HCT116 (cell line): ENCODE results near the gene CCM2. TPM values are rescaled to one million over a fixed set of nuclear protein-coding genes. Genes with fewer than 3 reads are reported as not detected.

Experiments
- ATAC-seq: fragments of 200-7000 bp; cut with Tn5 transposase; 2 replicates; pipeline ENCODE4 v1.9.1; 2020; ENCODE audit warnings: mild to moderate bottlenecking, moderate library complexity
- BruUV-seq: library from RNA; stranded (reverse); fragments of 400-500 nt; replicated peaks from 2 replicates; lab custom pipeline; 2021; lab: Mats Ljungman, UMichigan
- CTCF ChIA-PET: fragments of 300-600 bp; sonication (Branson Sonifier 250); formaldehyde crosslinking; loops from one replicate; lab custom pipeline; 2021; ENCODE audit warnings: antibody characterized with exemption; lab: Charles Lee
- POLR2A ChIA-PET: fragments of 300-600, 350-600 bp; sonication (Branson Sonifier 250); formaldehyde crosslinking; loops from one replicate; lab custom pipeline; 2021; ENCODE audit warnings: antibody characterized with exemption; lab: Charles Lee
- RAD21 ChIA-PET, 2 experiments: fragments of 300-600 bp; sonication (Branson Sonifier 250); formaldehyde crosslinking; loops; one replicate each; lab custom pipeline; 2023; ENCODE audit warnings: low total read pairs in 2 of 2; ENCODE audit not compliant: uncharacterized antibody in 2 of 2, unreplicated experiment in 2 of 2, low non-redundant PET in 1 of 2; lab: Charles Lee
- DNase-seq: peaks from one replicate; pipeline ENCODE4 v3.0.0-alpha.2; 2010; ENCODE audit warnings: low read depth, low spot score
- H2AFZ ChIP-seq: fragments of 200-600 bp; shearing (Covaris generic), sonication (generic); 2 replicates; pipeline ENCODE4 v1.6.1; 2017; ENCODE audit warnings: low read depth, mixed run types, mixed read lengths, antibody characterized with exemption, low read length; ENCODE audit not compliant: poor library complexity, severe bottlenecking
- H3K27ac ChIP-seq: 2 replicates; pipeline ENCODE4 v1.5.1; 2012; ENCODE audit warnings: low read depth, low read length
- H3K27me3 ChIP-seq: fragments of 200-600 bp; sonication (generic); 2 replicates; pipeline ENCODE4 v1.6.1; 2016; ENCODE audit warnings: mixed run types, low read length, mixed read lengths; ENCODE audit not compliant: insufficient read depth
- H3K36me3 ChIP-seq, 2 experiments: fragments of 200-500 bp in 1 of 2; fragments of 200-600 bp in 1 of 2; sonication (Bioruptor generic) in 1 of 2; sonication (generic) in 1 of 2; 2 replicates each; pipeline versions ENCODE4 v1.5.1 to v1.6.1; 2014 to 2016; ENCODE audit warnings: low read length in 2 of 2, inconsistent platforms in 1 of 2, mixed read lengths in 1 of 2, mixed run types in 1 of 2; ENCODE audit not compliant: insufficient read depth in 2 of 2, control insufficient read depth in 1 of 2
- H3K4me1 ChIP-seq, 2 experiments: fragments of 200-600 bp in 1 of 2; sonication (generic) in 1 of 2; 2 replicates each; pipeline versions ENCODE4 v1.5.1 to v1.6.1; 2012 to 2017; ENCODE audit warnings: low read length in 2 of 2, inconsistent platforms in 1 of 2, mild to moderate bottlenecking in 1 of 2, mixed read lengths in 1 of 2, mixed run types in 1 of 2, moderate library complexity in 1 of 2; ENCODE audit not compliant: insufficient read depth in 2 of 2, control insufficient read depth in 1 of 2
- H3K4me2 ChIP-seq: fragments of 200-600 bp; sonication (generic); 2 replicates; pipeline ENCODE4 v1.6.1; 2017; ENCODE audit warnings: mixed run types, low read length, mixed read lengths
- H3K4me3 ChIP-seq, 2 experiments: fragments of 200-600 bp in 1 of 2; sonication (generic) in 1 of 2; replicated peaks in 1 of 2; 2 replicates each; pipeline ENCODE4 v1.5.1; 2011 to 2016; ENCODE audit warnings: low read length in 2 of 2, control low read depth in 1 of 2, low read depth in 1 of 2, mild to moderate bottlenecking in 1 of 2, mixed read lengths in 1 of 2, mixed run types in 1 of 2
- H3K79me2 ChIP-seq: fragments of 200-600 bp; sonication (generic); 2 replicates; pipeline ENCODE4 v1.6.1; 2017; ENCODE audit warnings: mild to moderate bottlenecking, mixed run types, low read length, moderate library complexity, mixed read lengths; ENCODE audit not compliant: insufficient read depth
- H3K9ac ChIP-seq: fragments of 200-600 bp; sonication (generic); 2 replicates; pipeline ENCODE4 v1.6.1; 2016; ENCODE audit warnings: low read length, mixed read lengths
- H3K9me2 ChIP-seq: fragments of 200-600 bp; sonication (generic), shearing (Covaris generic); 2 replicates; pipeline ENCODE4 v1.6.1; 2017; ENCODE audit warnings: mixed run types, mild to moderate bottlenecking, moderate library complexity; ENCODE audit not compliant: insufficient read depth
- H3K9me3 ChIP-seq, 2 experiments: fragments of 200-500 bp in 1 of 2; fragments of 200-600 bp in 1 of 2; sonication (Bioruptor generic) in 1 of 2; sonication (generic) in 1 of 2; 2 replicates each; pipeline ENCODE4 v1.6.1; 2014 to 2017; ENCODE audit warnings: low read length in 2 of 2, mixed read lengths in 2 of 2, inconsistent platforms in 1 of 2, low read depth in 1 of 2, mild to moderate bottlenecking in 1 of 2, mixed run types in 1 of 2, moderate library complexity in 1 of 2; ENCODE audit not compliant: control insufficient read depth in 1 of 2, insufficient read depth in 1 of 2
- H4K20me1 ChIP-seq: fragments of 200-600 bp; sonication (generic), shearing (Covaris generic); 2 replicates; pipeline ENCODE4 v1.6.1; 2017; ENCODE audit warnings: mixed run types, mild to moderate bottlenecking, moderate library complexity; ENCODE audit not compliant: insufficient read depth
- CBX3 ChIP-seq: IDR thresholded peaks from 2 replicates; pipeline ENCODE4 v1.6.1; 2012; ENCODE audit warnings: low read depth
- ELF1 ChIP-seq: IDR thresholded peaks from 2 replicates; pipeline ENCODE4 v1.6.1; 2012; ENCODE audit warnings: low read depth, borderline replicate concordance
- EZH2 ChIP-seq: fragments of 200-600 bp; sonication (generic); IDR thresholded peaks from 2 replicates; pipeline ENCODE4 v1.6.1; 2017; ENCODE audit warnings: antibody characterized with exemption, mixed run types
- MAX ChIP-seq: IDR thresholded peaks from 2 replicates; pipeline ENCODE4 v1.6.1; 2012
- POLR2AphosphoS5 ChIP-seq: IDR thresholded peaks from 2 replicates; pipeline ENCODE4 v1.6.1; 2011; ENCODE audit warnings: mild to moderate bottlenecking, low read depth, low read length, moderate library complexity
- TCF7L2 ChIP-seq: IDR thresholded peaks from 2 replicates; pipeline ENCODE4 v1.7.0; 2011; ENCODE audit warnings: borderline replicate concordance, inconsistent platforms; ENCODE audit not compliant: insufficient read depth, insufficient read length; ENCODE audit errors: extremely low read depth
- ZBTB33 ChIP-seq: IDR thresholded peaks from 2 replicates; pipeline ENCODE4 v1.6.1; 2011; ENCODE audit warnings: mild to moderate bottlenecking, low read length, moderate library complexity; ENCODE audit not compliant: insufficient replicate concordance; ENCODE audit errors: extremely low read depth
- ZNF274 ChIP-seq: fragments of 200-500 bp; sonication (Bioruptor generic); IDR thresholded peaks from 2 replicates; pipeline ENCODE4 v1.6.1; 2014; ENCODE audit warnings: mild to moderate bottlenecking, low read depth, low read length, inconsistent platforms
- intact Hi-C: fragments of 100-400 bp; cut with micrococcal nuclease; formaldehyde crosslinking; loops from 2 replicates; pipeline ENCODE4 v1.10.0; 2022
- total RNA-seq: library from RNA; stranded (reverse); gene quantifications from one replicate; pipeline ENCODE4 v1.2.1, GENCODE V29; 2021; ENCODE audit not compliant: unreplicated experiment

CCM2 gene
- total RNA-seq, 1 experiment from 2014 or later = 34.4 TPM

GRCh38 chr7:44989132-44989531 is 10.9 kb upstream of the CCM2 start:
- H3K27ac ChIP-seq = no peak overlapping the region
- peaks cover 4 to 34% of the 10 kb centered on the region in 2 experiments; a peak in 3 of 4 replicates for H3K4me1 ChIP-seq

More at GRCh38 chr7:44989132-44989531, 10.9 kb upstream of the CCM2 start:
- Histone ChIP-seq H2AFZ (no peak overlapping the region), H4K20me1 (peaks cover 7% of the 10 kb centered on the region; the same call in 1 of the 2 replicates), H3K27me3 (no peaks in the 10 kb centered on the region), H3K4me2 (no peak overlapping the region), H3K9ac (no peak overlapping the region), H3K4me3 (no peak overlapping the region), H3K9me3 (no peaks in the 10 kb centered on the region), H3K36me3 (peaks cover 6 to 21% of the 10 kb centered on the region in 2 experiments; a peak in 3 of 4 replicates), H3K79me2 (peaks cover 23% of the 10 kb centered on the region), H3K9me2 (no peaks in the 10 kb centered on the region)
- ATAC-seq = no peak
- ChIA-PET RAD21 (no interaction called here), CTCF (no interaction called here), POLR2A (interaction anchor here (1.5 kb wide), 1 partner anchor 10 kb away, joined by 4 read pairs; the partner anchor contains the start of gene CCM2)
- TF ChIP-seq ELF1 (no peak), CBX3 (no peak), ZNF274 (no peak), TCF7L2 (no peak), ZBTB33 (no peak), MAX (no peak), EZH2 (no peak), POLR2AphosphoS5 (no peak)
- no TSS peak for BruUV-seq
- no peak for DNase-seq
- intact Hi-C loops = loop anchor here (5.0 kb wide), 1 partner anchor 123 kb away; the partner anchor contains the start of gene TBRG4
